Bronchial epithelial cell (primary cell): ENCODE results near the gene TSHB. TPM values are rescaled to one million over a fixed set of nuclear protein-coding genes. Genes with fewer than 3 reads are reported as not detected.

Experiments
- DNase-seq: peaks from one replicate; pipeline ENCODE4 v3.0.0-alpha.2; 2010; ENCODE audit warnings: low read depth
- FAIRE-seq: peaks from 2 replicates; lab custom pipeline; 2011; peaks lifted over from hg19 to GRCh38; lab: Jason Lieb, UNC
- H3K27me3 ChIP-seq: 2 replicates; pipeline ENCODE4 v1.5.1; 2011; ENCODE audit warnings: low read length; ENCODE audit not compliant: control insufficient read depth, insufficient read depth
- H3K36me3 ChIP-seq: 2 replicates; pipeline ENCODE4 v1.5.1; 2011; ENCODE audit warnings: low read length; ENCODE audit not compliant: control insufficient read depth, insufficient read depth
- H3K4me3 ChIP-seq: 2 replicates; pipeline ENCODE4 v1.5.1; 2011; ENCODE audit warnings: mild to moderate bottlenecking, low read depth, low read length, control low read depth
- CTCF ChIP-seq: IDR thresholded peaks from 2 replicates; pipeline ENCODE4 v1.5.1; 2011; ENCODE audit warnings: mild to moderate bottlenecking, moderate library complexity, low read length, control low read depth, inconsistent platforms; ENCODE audit not compliant: insufficient read depth, severe bottlenecking
- total RNA-seq: library from RNA; depleted of rRNA; stranded (reverse); fragments of >200 nt; gene quantifications from 2 replicates; pipeline ENCODE4 v1.2.1, GENCODE V29; 2014

TSHB gene
- total RNA-seq: not detected in 2 replicates

- DNase-seq (no peak), FAIRE-seq (no peak)
- Histone ChIP-seq H3K4me3 (no peak within 1 kb of the TSS), H3K36me3 (no peaks in the 10 kb centered on the region), H3K27me3 (no peaks in the 10 kb centered on the region)
- TF ChIP-seq CTCF: no peak
Measured at GRCh38 chr1:115029526-115029925, at the start of gene TSHB. Gene TSHB (plus strand): TSS chr1:115029826. CDS start chr1:115033363, 3,537 bp downstream.

GRCh38 chr1:114982251-114982650 lies 47.4 kb upstream of the TSHB start:
- FAIRE-seq: no peak
- no peak for DNase-seq
- Histone ChIP-seq H3K27me3 (no peaks in the 10 kb centered on the region), H3K4me3 (no peak overlapping the region), H3K36me3 (no peaks in the 10 kb centered on the region)
- TF ChIP-seq CTCF: no peak

- H3K4me3 ChIP-seq: no peak overlapping the region
- H3K27me3 ChIP-seq: no peaks in the 10 kb centered on the region
- DNase-seq: peak; percentile 94
- no peak for TF ChIP-seq CTCF
- FAIRE-seq: no peak
- H3K36me3 ChIP-seq: no peaks in the 10 kb centered on the region
Measured at GRCh38 chr1:114986286-114986685, 43.3 kb upstream of the TSHB start.

- H3K27me3 ChIP-seq: no peaks in the 10 kb centered on the region
- FAIRE-seq (no peak), DNase-seq (no peak)
- H3K4me3 ChIP-seq: no peak overlapping the region
- no peaks in the 10 kb centered on the region for H3K36me3 ChIP-seq
- no peak for TF ChIP-seq CTCF
Measured at GRCh38 chr1:114988095-114988494, 41.5 kb upstream of the TSHB start.

- no peak for FAIRE-seq
- Histone ChIP-seq H3K36me3 (no peaks in the 10 kb centered on the region), H3K4me3 (no peak overlapping the region), H3K27me3 (peaks cover 3% of the 10 kb centered on the region)
- DNase-seq: no peak
- TF ChIP-seq CTCF: no peak
Measured at GRCh38 chr1:114997510-114998289, 31.9 kb upstream of the TSHB start.
